Liver (tissue), 9 donors: ENCODE measurements around the gene CLDN15. TPM values are rescaled to one million over a fixed set of nuclear protein-coding genes. Genes with fewer than 3 reads are reported as not detected.
"Not testable (repeated sequence)": the region's sequence is repeated elsewhere in the genome, so short reads cannot be mapped to it uniquely, and the experiment has no call there.

ENCODE experiments used
- DNase-seq: peaks from one replicate; pipeline ENCODE4 v3.0.0-alpha.2; 2017; ENCODE audit warnings: low spot score
- H3K27ac ChIP-seq, 2 donors: one replicate each; pipeline ENCODE4 v1.7.0; 2013; ENCODE audit warnings: inconsistent platforms in 2 of 2, low read length in 2 of 2, control low read depth in 1 of 2, low read depth in 1 of 2, mild to moderate bottlenecking in 1 of 2
- H3K27me3 ChIP-seq, 4 donors: one replicate each; pipeline versions ENCODE4 v1.6.1 to v1.7.0; 2013; ENCODE audit warnings: low read length in 3 of 4, inconsistent platforms in 1 of 4, mild to moderate bottlenecking in 1 of 4, moderate library complexity in 1 of 4; ENCODE audit not compliant: control insufficient read depth in 4 of 4, insufficient read depth in 4 of 4
- H3K36me3 ChIP-seq, 4 donors: one replicate each; pipeline versions ENCODE4 v1.6.1 to v1.7.0; 2013; ENCODE audit warnings: low read length in 3 of 4, mild to moderate bottlenecking in 3 of 4, low read depth in 1 of 4, moderate library complexity in 1 of 4; ENCODE audit not compliant: control insufficient read depth in 4 of 4, insufficient read depth in 3 of 4
- H3K4me1 ChIP-seq, 4 donors: one replicate each; pipeline versions ENCODE4 v1.6.1 to v1.7.0; 2013; ENCODE audit warnings: low read length in 3 of 4, mild to moderate bottlenecking in 3 of 4, moderate library complexity in 1 of 4; ENCODE audit not compliant: control insufficient read depth in 4 of 4, insufficient read depth in 4 of 4
- H3K4me3 ChIP-seq, 3 donors: one replicate each; pipeline versions ENCODE4 v1.6.1 to v1.7.0; 2013; ENCODE audit warnings: low read length in 3 of 3, control low read depth in 1 of 3, low read depth in 1 of 3, mild to moderate bottlenecking in 1 of 3
- H3K9ac ChIP-seq, 2 donors: one replicate each; pipeline ENCODE4 v1.7.0; 2013; ENCODE audit warnings: low read length in 2 of 2, mild to moderate bottlenecking in 2 of 2, moderate library complexity in 2 of 2, control low read depth in 1 of 2, low read depth in 1 of 2
- H3K9me3 ChIP-seq, 4 donors: one replicate each; pipeline versions ENCODE4 v1.6.1 to v1.7.0; 2013; ENCODE audit warnings: low read length in 3 of 4; ENCODE audit not compliant: control insufficient read depth in 4 of 4
- ATF3 ChIP-seq: IDR thresholded peaks from 2 replicates; pipeline ENCODE4 v1.6.1; 2016; ENCODE audit warnings: antibody characterized with exemption
- EGR1 ChIP-seq, 2 donors: IDR thresholded peaks; 2 replicates each; pipeline ENCODE4 v1.6.1; 2016 to 2018; ENCODE audit warnings: antibody characterized with exemption in 2 of 2, low read depth in 2 of 2
- FOXA1 ChIP-seq: IDR thresholded peaks from 2 replicates; pipeline ENCODE4 v1.6.1; 2016; ENCODE audit warnings: antibody characterized with exemption
- FOXA2 ChIP-seq: IDR thresholded peaks from 2 replicates; pipeline ENCODE4 v1.6.1; 2016; ENCODE audit warnings: antibody characterized with exemption
- GABPA ChIP-seq, 2 donors: IDR thresholded peaks in 1 of 2; conservative IDR thresholded peaks in 1 of 2; 2 replicates each; pipeline ENCODE4 v1.6.1; 2016; ENCODE audit warnings: antibody characterized with exemption in 2 of 2, mild to moderate bottlenecking in 1 of 2, moderate library complexity in 1 of 2
- HNF4A ChIP-seq, 2 donors: conservative IDR thresholded peaks; 2 replicates each; pipeline ENCODE4 v1.6.1; 2016; ENCODE audit warnings: antibody characterized with exemption in 2 of 2, mild to moderate bottlenecking in 2 of 2
- HNF4G ChIP-seq: IDR thresholded peaks from 2 replicates; pipeline ENCODE4 v1.6.1; 2016; ENCODE audit warnings: antibody characterized with exemption
- JUND ChIP-seq, 2 donors: IDR thresholded peaks; 2 replicates each; pipeline ENCODE4 v1.6.1; 2016; ENCODE audit warnings: antibody characterized with exemption in 2 of 2
- RAD21 ChIP-seq, 2 donors: IDR thresholded peaks; 2 replicates each; pipeline ENCODE4 v1.6.1; 2016; ENCODE audit warnings: antibody characterized with exemption in 2 of 2, mild to moderate bottlenecking in 2 of 2
- REST ChIP-seq: IDR thresholded peaks from 2 replicates; pipeline ENCODE4 v1.6.1; 2016; ENCODE audit warnings: antibody characterized with exemption, mild to moderate bottlenecking
- RXRA ChIP-seq, 2 donors: IDR thresholded peaks; 2 replicates each; pipeline ENCODE4 v1.6.1; 2017 to 2018; ENCODE audit warnings: antibody characterized with exemption in 2 of 2, mild to moderate bottlenecking in 1 of 2
- SP1 ChIP-seq: IDR thresholded peaks from 2 replicates; pipeline ENCODE4 v1.6.1; 2018; ENCODE audit warnings: antibody characterized with exemption, mild to moderate bottlenecking
- TAF1 ChIP-seq: conservative IDR thresholded peaks from 2 replicates; pipeline ENCODE4 v1.6.1; 2016; ENCODE audit warnings: antibody characterized with exemption, mild to moderate bottlenecking
- YY1 ChIP-seq: IDR thresholded peaks from 2 replicates; pipeline ENCODE4 v1.6.1; 2016; ENCODE audit warnings: antibody characterized with exemption, mild to moderate bottlenecking
- ZBTB33 ChIP-seq: IDR thresholded peaks from 2 replicates; pipeline ENCODE4 v1.6.1; 2016; ENCODE audit warnings: antibody characterized with exemption
- WGBS: extraction: QIAGEN DNeasy Blood & Tissue Kit; methylation state at CpG from one replicate; pipeline ENCODE4 v1.1.7; 2013; 5-methylcytosine and 5-hydroxymethylcytosine counted together
- polyA plus RNA-seq, 2 donors: library from polyadenylated mRNA; stranded (reverse) in 1 of 2; unstranded in 1 of 2; fragments of 200-250 nt in 1 of 2; fragments of >200 nt in 1 of 2; fragmentation: Nextera tagmentation in 1 of 2; extraction: Ambion mirVana in 1 of 2; gene quantifications; one replicate each; pipeline versions ENCODE4 v1.2.1 to v1.2.3, GENCODE V29; 2013 to 2015
- total RNA-seq, 2 donors: library from RNA; depleted of rRNA; stranded (reverse); fragments of >200 nt; gene quantifications; one replicate each; pipeline ENCODE4 v1.2.3, GENCODE V29; 2014
- TF ChIP-seq, protein P1 (sequence below): fragments of 150-350 bp; IDR thresholded peaks from 2 replicates; pipeline ENCODE4 v1.5.1; 2017; ENCODE audit warnings: improper control_type of control experiment, low read depth, low read length; ENCODE audit not compliant: missing input control
- donor health status: healthy.
- donor health status: healthy.
- donor health status: healthy.
- donor health status: healthy.
- donor health status: healthy.

Gene CLDN15
- total and polyA plus RNA-seq, 4 donors = 3.7 to 12.4 (median 4.6) TPM

GRCh38 chr7:101287032-101287431 lies 49.4 kb upstream of the CLDN15 start:
- Histone ChIP-seq H3K4me1 (peaks cover 3 to 46% (median 28%) of the 10 kb centered on the region in 4 donors), H3K4me3 (peak overlapping the region in 1 of 3 donors; percentile 11), H3K36me3 (peaks cover 0 to 1% (median 0%) of the 10 kb centered on the region in 4 donors), H3K9me3 (no peaks in the 10 kb centered on the region), H3K9ac (no peak overlapping the region), H3K27ac (peak overlapping the region; percentile 69 to 96), H3K27me3 (no peaks in the 10 kb centered on the region)
- TF ChIP-seq HNF4G (no peak), GABPA (IDR thresholded peaks at IDR 0.05 in 1 of 2, conservative IDR thresholded peaks at IDR 0.05 in 1 of 2) (peak in 1 of 2 donors; percentile 56)
- WGBS = 41% methylated on average over 6 of the region's 6 CpGs
- no peak for DNase-seq

DNA sequence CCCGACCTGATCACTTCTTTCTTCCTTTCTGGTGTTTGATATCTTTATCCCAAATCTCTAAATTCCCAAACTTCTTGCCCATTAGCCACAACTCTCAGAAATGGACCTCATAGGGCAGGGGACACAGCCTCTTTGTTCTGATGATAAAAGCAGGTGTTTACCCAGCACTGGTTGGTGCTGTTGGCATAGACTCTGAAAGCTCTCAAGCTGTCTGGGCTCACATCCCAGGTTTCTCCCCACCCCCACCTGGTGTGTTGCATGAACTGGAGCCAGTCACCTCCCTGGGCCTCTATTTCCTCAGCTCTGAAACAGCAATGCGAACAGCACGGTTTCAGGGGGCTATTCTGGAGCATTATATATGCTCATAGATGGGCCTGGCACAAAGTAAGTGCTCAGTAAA lies 48.3 kb upstream of the CLDN15 start:
- Histone ChIP-seq H3K27ac (peak overlapping the region; percentile 60 to 63), H3K4me1 (peaks cover 3 to 46% (median 28%) of the 10 kb centered on the region in 4 donors)
- peak; percentile 52 to 66 for TF ChIP-seq HNF4A (conservative IDR thresholded peaks at IDR 0.05)
- TF ChIP-seq ATF3 = peak; percentile 14
- TF ChIP-seq RAD21 (IDR thresholded peaks at IDR 0.05) = peak in 1 of 2 donors; percentile 17
- TF ChIP-seq SP1 = peak; percentile 34
- TF ChIP-seq GABPA (IDR thresholded peaks at IDR 0.05 in 1 of 2, conservative IDR thresholded peaks at IDR 0.05 in 1 of 2) = peak in 1 of 2 donors; percentile 27
- peak; percentile 75 for TF ChIP-seq FOXA2
- TF ChIP-seq REST = peak; percentile 50
- peak in 1 of 2 donors; percentile 75 for TF ChIP-seq RXRA (IDR thresholded peaks at IDR 0.05)
- TF ChIP-seq FOXA1 = peak; percentile 53
- peak in 1 of 2 donors; percentile 64 for TF ChIP-seq JUND (IDR thresholded peaks at IDR 0.05)
- not testable (repeated sequence) for H3K27me3 ChIP-seq, H3K4me3 ChIP-seq, H3K36me3 ChIP-seq, DNase-seq, H3K9ac ChIP-seq, H3K9me3 ChIP-seq
- 25% methylated on average over 3 of the region's 3 CpGs for WGBS

- Histone ChIP-seq H3K4me1 (peaks cover 3 to 42% (median 27%) of the 10 kb centered on the region in 4 donors), H3K9ac (no peak overlapping the region), H3K36me3 (peaks cover 0 to 6% (median 2%) of the 10 kb centered on the region in 4 donors), H3K4me3 (no peak overlapping the region), H3K9me3 (no peaks in the 10 kb centered on the region), H3K27ac (peak overlapping the region in 1 of 2 donors; percentile 31), H3K27me3 (no peaks in the 10 kb centered on the region)
- DNase-seq = no peak
- 66% methylated on average over 9 of the region's 9 CpGs for WGBS
- TF ChIP-seq FOXA2 (no peak), ZBTB33 (no peak), HNF4A (conservative IDR thresholded peaks at IDR 0.05) (no peak), SP1 (no peak), YY1 (no peak), RXRA (IDR thresholded peaks at IDR 0.05) (no peak), EGR1 (IDR thresholded peaks at IDR 0.05; ENCODE audit: low read depth in 2 of 2) (no peak), TAF1 (no peak)
- TF ChIP-seq, protein P1, sequence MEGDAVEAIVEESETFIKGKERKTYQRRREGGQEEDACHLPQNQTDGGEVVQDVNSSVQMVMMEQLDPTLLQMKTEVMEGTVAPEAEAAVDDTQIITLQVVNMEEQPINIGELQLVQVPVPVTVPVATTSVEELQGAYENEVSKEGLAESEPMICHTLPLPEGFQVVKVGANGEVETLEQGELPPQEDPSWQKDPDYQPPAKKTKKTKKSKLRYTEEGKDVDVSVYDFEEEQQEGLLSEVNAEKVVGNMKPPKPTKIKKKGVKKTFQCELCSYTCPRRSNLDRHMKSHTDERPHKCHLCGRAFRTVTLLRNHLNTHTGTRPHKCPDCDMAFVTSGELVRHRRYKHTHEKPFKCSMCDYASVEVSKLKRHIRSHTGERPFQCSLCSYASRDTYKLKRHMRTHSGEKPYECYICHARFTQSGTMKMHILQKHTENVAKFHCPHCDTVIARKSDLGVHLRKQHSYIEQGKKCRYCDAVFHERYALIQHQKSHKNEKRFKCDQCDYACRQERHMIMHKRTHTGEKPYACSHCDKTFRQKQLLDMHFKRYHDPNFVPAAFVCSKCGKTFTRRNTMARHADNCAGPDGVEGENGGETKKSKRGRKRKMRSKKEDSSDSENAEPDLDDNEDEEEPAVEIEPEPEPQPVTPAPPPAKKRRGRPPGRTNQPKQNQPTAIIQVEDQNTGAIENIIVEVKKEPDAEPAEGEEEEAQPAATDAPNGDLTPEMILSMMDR = no peak
Measured at GRCh38 chr7:101285171-101285570, 47.6 kb upstream of the CLDN15 start.

- Histone ChIP-seq H3K4me1 (peaks cover 0 to 14% (median 8%) of the 10 kb centered on the region in 4 donors), H3K36me3 (peaks cover 2 to 18% (median 12%) of the 10 kb centered on the region in 4 donors)
- not testable (repeated sequence) for H3K27me3 ChIP-seq, H3K9me3 ChIP-seq, H3K4me3 ChIP-seq, H3K9ac ChIP-seq, H3K27ac ChIP-seq, DNase-seq
- WGBS = 94% methylated on average over 8 of the region's 8 CpGs
Measured at GRCh38 chr7:101280912-101281311, 43.3 kb upstream of the CLDN15 start.
